Measurements from ENCODE around the gene PEX10. TPM values are rescaled to one million over a fixed set of nuclear protein-coding genes. Genes with fewer than 3 reads are reported as not detected.

PEX10 gene
- total RNA-seq: 22.9 and 26.8 TPM in 2 replicates

GRCh38 chr1:2412395-2412772 is at the start of gene PEX10:
Gene PEX10, minus strand, starts transcription at chr1:2412564. Its CDS starts 62 bp downstream, at chr1:2412502.

GRCh38 chr1:2391041-2391930 is 21.1 kb downstream of the PEX10 start, which contains the start of the genes MORN1 and RER1:
Gene MORN1, minus strand, starts transcription at chr1:2391554. Its CDS starts 21 bp downstream, at chr1:2391533.
Gene RER1, plus strand, starts transcription at chr1:2391841. Its CDS starts 3,950 bp downstream, at chr1:2395791.

Other genes with a start within 250 kb of the PEX10 start
- 18.3 and 19.1 TPM in 2 replicates for gene FAAP20, start 217.8 kb downstream of the PEX10 start, total RNA-seq
- gene SKI, start 184.2 kb downstream of the PEX10 start, total RNA-seq: 10.5 and 15.6 TPM in 2 replicates
- 6.4 and 12.1 TPM in 2 replicates for gene MORN1, start 21.0 kb downstream of the PEX10 start, total RNA-seq
- 79.4 and 102 TPM in 2 replicates for gene RER1, start 20.7 kb downstream of the PEX10 start, total RNA-seq
- 0.09 and 0.14 TPM in 2 replicates for gene PLCH2, start 63.7 kb upstream of the PEX10 start, total RNA-seq
- gene PANK4, start 114.0 kb upstream of the PEX10 start, total RNA-seq: 14.8 and 17.7 TPM in 2 replicates
- gene HES5, start 117.7 kb upstream of the PEX10 start, total RNA-seq: not detected in 2 replicates
- 15.4 and 44.7 TPM in 2 replicates for gene TNFRSF14, start 143.8 kb upstream of the PEX10 start, total RNA-seq
- 5.5 and 6.0 TPM in 2 replicates for gene PRXL2B, start 174.2 kb upstream of the PEX10 start, total RNA-seq
- under 0.01 TPM in 1 of 2 replicates, not detected in the other for gene MMEL1, start 220.5 kb upstream of the PEX10 start, total RNA-seq

Measured in smooth muscle cell of bladder (primary cell).